HG02943 (cell line): Measurements from ENCODE around the gene ARHGAP21.

Source experiments
- ATAC-seq: cut with Tn5 transposase; IDR thresholded peaks from one replicate; pipeline ENCODE4 v1.9.1; 2021; ENCODE audit warnings: mild to moderate bottlenecking, low read depth, moderate library complexity; ENCODE audit not compliant: unreplicated experiment

ARHGAP21 gene

DNA sequence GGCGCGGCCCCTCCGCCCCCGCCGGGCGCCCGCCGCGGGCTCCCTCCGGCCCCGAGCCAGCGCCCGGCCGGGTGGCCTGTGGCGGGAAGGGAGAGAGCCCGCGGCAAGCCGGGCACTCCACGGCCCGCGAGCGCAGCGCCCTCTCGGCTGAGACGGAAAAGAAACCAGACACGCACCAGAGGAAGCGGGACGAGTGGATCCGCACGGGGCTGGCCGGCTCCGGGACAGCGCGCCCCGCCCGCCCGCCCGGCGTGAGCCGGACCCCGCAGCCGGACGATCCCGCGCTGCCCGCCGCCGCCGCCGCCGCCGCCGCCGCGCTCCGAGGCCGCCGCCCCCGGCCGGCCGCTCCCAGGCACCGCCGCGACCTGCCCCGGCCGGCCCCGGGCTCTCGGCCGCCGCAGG is 300 bp downstream of the ARHGAP21 start:
- peak; percentile 27 for ATAC-seq

DNA sequence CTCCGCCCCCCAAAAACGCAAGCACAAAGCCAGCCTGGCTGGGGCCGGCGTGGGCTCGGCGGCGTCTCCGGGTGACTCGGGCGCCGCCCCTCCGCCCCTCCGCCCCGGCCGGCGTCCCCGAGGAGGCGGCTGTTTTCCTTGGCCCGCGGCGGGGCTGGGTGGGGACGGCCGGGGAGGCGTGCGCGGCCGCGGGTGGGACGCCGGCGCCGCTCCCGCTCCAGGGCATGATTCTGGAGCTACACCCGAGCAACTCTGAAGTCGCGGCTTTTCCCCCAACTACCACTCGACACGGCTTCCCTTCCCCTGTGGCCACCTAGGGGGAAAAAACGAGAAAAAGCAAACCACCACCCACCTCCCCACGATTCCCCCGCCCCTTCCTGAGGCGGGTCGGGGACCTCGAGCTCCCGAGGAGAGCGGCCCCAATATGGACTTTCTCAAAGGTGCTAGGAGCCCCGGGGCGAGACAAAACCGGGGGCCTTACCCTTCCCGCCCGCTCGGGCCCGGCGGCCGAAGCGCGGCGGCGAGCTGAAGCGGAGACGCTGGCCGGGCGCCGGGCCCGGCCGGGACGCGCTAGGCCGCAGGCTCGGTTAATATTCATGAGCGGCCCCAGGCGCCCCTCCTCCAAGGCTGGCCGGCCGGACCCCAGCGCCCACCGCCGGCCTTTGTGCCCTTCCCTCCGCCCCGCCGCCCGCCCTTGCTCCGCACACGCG is 856 bp downstream of the ARHGAP21 start:
- ATAC-seq, result peak; percentile 25

GRCh38 chr10:24722131-24722675 is 1.5 kb downstream of the ARHGAP21 start:
- ATAC-seq, result peak; percentile 1

- no peak for ATAC-seq
Measured at GRCh38 chr10:24721229-24722106, 2.2 kb downstream of the ARHGAP21 start.

GRCh38 chr10:24720096-24720495 is 3.6 kb downstream of the ARHGAP21 start:
- ATAC-seq, result no peak

- ATAC-seq, result no peak
Measured at GRCh38 chr10:24718031-24718855, 5.4 kb downstream of the ARHGAP21 start.

DNA sequence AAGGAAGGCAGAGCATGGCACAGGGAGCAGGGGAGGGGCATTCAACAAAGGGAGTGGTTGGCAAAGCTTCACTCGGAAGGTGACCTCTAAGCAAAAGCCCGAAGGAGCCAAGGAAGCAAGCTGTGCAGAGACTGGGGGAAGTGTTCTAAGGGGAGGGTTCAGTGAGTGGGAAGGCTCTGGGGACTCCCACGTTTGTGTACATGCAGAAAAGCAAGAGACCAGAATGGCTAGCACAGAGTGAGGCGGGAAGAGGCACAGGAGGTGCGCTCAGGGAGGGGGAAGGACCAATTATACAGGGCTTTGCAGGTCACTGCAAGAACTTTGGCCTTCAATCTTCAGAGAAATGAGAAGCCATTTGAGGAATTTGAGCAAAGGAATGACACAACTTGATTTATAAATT is 7.4 kb downstream of the ARHGAP21 start:
- no peak for ATAC-seq

GRCh38 chr10:24715246-24715769 is 8.4 kb downstream of the ARHGAP21 start:
- no peak for ATAC-seq

DNA sequence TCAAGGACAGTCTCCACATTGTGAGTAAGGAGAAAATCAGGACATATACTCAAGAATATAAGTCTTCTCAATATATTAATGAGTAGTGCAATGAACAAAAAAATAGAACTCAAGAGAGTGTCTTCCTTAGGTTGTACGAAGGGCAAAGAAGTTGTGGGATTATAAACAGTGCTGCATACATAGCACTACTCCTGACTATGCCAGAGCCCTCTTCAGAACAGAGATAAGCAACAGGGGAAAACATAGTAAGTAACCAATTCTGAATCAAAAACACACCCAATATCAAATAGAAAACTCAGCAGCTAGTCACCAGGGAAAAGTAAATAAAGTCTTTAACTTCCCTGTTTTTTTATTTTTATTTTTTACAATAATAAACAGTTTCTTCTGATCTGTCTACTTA is 10.6 kb downstream of the ARHGAP21 start:
- ATAC-seq, result no peak

- no peak for ATAC-seq
Measured at GRCh38 chr10:24711465-24711864, 12.2 kb downstream of the ARHGAP21 start.

GRCh38 chr10:24708081-24708480 is 15.6 kb downstream of the ARHGAP21 start:
- no peak for ATAC-seq

DNA sequence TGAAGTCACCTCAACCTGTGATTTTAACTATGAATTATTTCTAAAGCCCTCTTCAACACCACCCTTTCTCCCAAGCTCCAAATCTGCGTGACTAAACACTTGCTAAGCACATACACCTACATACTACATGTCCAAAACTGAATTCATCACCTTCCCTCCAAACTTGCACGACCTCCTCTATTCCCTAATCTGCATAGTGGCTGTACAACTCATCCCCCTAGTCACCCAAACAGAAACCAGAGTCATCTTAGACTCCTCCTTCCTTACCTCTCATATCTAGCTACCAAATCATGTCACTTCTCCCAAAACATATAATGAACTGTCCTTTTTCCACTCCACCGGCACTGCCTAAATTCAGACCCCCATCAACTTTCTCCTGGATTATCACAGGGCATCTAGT is 16.2 kb downstream of the ARHGAP21 start:
- no peak for ATAC-seq

- no peak for ATAC-seq
Measured at GRCh38 chr10:24706479-24707118, 17.1 kb downstream of the ARHGAP21 start.

GRCh38 chr10:24703700-24704099 is 20.0 kb downstream of the ARHGAP21 start:
- no peak for ATAC-seq

GRCh38 chr10:24701447-24701846 is 22.2 kb downstream of the ARHGAP21 start:
- peak; percentile 80 for ATAC-seq

DNA sequence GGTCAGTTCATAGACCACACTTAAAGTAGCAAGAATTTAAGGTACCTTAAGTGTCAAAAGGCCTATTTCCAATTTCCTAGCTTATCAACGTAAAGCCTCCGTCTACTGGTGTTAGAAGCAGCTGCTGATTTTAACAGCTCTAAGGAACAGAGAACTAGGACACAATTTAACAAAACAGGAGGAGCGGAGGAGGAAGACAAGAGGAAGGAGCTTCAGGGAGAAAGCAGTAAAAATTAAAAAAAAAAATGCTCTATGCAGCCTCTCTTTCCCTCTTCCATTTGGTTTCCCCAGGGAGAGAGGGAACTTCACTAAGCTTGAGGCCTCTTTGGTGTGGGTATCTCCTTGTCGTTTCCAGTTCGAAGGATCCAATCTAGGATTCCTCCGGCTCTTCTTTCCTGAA is 22.7 kb downstream of the ARHGAP21 start:
- no peak for ATAC-seq

DNA sequence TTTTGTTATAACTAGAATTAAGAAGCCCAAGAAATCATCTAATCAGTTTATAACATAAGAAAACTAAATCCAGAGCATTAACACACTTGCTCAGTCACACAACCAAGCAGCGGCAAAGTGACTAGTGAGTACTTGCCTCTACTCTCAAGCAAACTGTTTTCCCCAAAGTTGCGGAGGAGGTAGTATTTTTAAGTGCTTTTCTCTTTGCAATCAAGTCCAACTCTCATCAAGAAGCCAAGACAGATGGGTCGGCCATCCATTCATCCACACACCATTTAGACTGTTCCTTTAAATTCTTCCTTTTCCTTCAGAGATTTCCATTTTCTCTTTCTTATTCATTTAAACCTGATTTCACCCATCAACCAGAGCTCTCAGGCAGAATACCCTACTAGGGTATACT is 25.4 kb downstream of the ARHGAP21 start:
- ATAC-seq, result no peak

- ATAC-seq, result no peak
Measured at GRCh38 chr10:24697080-24697479, 26.6 kb downstream of the ARHGAP21 start.

DNA sequence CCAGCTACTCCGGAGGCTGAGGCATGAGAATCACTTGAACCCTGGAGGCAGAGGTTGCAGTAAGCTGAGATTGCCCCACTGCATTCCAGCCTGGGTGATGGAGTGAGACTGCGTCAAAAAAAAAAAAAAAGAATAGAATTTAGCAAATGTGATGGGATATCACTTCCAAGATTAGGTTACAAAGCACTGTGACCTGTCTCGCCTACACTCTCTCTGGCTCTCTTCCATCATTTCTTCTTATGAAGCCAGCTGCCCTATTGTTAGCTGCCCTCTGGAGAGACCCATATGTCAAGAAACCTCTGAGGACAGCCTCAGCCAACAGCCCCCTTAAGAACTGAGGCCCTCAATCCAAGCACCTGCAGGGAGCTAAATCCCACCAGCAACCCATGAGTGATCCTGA is 28.2 kb downstream of the ARHGAP21 start:
- ATAC-seq, result no peak

DNA sequence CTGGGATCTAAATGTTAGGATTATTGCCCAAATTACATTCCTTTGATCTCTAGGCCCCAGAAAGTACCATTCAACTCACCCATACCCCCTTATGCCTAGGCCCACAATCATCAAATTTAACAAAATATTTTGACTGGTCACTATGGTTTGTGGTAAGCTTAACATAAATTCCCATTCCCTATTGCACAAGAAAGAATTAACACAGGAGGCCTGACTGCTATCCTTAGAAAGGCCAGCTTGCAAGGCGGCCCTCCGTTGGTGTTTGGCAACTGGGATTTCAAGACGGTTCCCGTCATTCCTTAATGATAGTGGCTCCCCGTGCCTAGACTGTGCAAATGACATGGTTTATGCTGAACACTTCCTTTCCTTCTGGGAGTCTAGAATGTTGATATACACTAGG is 29.6 kb downstream of the ARHGAP21 start:
- ATAC-seq, result no peak
